LoVo (cell line): Measurements from ENCODE around the gene MELTF.

Source experiments
- DNase-seq: peaks from one replicate; pipeline ENCODE4 v3.0.0-alpha.2; 2016; ENCODE audit warnings: low spot score

MELTF gene

DNA sequence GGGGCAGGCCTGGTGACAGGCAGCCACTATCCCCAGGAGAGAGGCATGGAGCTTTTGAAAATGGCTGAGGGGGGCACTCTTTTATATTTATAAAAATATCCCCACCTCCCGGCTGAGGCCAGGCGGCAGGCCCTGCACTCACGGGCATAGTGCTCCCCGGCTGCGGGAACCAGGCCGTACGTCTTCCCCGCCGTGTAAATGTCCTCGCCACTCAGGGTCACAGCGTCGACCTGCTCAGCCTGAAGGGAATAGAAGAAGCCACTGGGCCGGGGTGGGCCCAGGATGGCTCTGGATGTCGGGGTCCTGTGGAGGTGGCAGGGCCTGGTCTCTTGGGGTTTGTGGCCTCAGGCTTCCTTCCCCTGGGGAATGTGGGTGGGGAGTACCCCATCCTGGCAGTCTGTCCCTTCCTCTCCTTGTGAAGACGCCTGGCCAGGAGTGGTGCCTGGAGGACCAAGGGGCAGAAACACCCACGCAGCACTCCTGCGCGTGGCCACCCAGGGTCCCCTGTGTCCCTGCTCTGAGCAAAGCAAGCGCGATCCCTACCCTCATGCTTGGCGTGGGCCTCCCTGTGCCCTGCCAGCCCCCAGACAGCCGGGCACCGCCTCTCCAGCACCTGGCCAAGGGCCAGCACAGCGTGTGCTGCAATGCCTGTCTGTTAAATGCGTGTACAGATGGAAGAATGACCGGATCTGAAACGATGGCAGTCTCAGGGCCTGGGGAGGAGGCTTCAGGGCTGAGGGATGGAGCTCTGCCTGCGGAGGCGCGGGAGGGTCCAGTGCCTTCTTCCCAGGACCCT, 18.9 kb downstream of the MELTF start:
- DNase-seq, result no peak

DNA sequence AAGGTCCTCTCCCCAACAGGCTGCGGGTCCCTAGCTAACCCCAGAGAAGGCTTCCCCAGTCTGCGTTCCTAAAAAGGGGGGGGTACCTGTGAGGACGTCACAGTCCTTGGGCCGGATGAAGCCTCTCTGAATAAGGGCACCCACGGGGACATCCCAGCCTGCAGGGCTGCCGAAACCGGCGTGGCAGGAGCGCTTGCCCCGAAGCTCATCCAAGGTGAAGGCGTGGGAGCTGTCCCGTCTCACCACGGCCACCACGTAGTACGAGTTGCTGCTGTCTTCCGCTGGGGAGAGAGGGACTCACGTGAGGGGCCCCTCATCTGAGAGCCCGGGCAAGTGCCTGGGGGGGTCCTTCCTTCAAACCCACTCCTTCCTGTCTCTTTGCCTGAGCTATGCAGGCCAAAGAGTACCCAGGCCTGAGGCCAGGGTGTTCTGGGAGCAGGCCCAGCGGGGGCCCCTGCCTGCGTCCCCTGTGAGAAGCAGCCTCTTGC, 20.0 kb downstream of the MELTF start:
- no peak for DNase-seq

DNA sequence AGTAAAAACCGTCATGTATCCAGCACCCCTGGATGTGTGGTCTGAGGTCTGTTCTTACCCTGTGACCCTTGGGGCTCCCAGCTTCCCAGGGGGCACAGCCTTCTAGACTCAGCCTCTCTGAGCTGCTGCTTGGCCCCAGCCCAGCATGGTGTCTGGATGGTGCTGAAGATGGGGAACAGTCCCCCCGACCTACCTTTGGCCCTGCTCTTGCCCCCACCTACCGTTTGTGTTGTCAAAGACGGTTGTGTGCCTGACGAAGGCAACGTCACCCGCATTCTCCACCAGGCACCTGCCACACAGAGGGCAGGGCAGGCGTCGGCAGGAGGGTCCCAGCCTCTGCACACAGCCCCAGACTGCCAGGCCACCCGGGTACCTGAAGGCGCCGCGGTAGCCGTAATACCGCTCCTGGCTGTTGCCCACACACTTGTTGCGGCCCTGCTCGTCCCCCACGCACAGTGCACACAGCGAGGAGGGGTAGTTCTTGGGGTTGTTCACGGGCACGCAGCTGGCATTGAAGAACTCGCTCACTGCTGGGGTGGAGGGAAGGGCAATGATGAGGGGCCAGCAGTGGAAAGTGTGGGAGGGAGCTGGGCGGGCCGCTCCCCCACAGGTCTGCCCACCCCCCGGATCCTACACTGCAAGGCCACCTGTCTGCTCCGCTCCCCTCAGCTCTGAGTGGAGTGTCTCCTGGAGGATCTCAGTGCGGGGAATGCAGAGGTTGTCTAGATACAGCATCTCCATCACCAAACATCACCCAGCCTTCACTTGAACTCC, 21.0 kb downstream of the MELTF start:
- DNase-seq, result no peak

DNA sequence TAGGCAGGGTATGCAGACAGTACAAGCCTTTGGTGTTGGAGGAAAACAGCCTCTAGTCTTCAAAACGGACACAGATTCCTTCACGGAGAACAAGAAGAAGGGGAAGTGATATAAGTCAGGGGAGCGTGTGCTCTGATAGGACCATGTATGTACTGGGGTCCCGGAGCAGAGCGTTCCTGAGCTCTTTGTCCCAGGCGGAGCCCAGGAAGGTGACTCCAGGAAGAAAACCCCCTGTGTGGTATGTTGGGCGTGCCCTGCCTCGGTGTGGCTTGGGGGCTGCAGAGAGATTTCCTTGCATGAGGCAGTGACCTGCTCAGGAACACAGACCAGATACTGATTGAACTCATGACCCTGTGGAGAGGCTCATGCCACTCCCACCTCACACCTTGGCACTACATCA, 21.7 kb downstream of the MELTF start:
- no peak for DNase-seq

DNA sequence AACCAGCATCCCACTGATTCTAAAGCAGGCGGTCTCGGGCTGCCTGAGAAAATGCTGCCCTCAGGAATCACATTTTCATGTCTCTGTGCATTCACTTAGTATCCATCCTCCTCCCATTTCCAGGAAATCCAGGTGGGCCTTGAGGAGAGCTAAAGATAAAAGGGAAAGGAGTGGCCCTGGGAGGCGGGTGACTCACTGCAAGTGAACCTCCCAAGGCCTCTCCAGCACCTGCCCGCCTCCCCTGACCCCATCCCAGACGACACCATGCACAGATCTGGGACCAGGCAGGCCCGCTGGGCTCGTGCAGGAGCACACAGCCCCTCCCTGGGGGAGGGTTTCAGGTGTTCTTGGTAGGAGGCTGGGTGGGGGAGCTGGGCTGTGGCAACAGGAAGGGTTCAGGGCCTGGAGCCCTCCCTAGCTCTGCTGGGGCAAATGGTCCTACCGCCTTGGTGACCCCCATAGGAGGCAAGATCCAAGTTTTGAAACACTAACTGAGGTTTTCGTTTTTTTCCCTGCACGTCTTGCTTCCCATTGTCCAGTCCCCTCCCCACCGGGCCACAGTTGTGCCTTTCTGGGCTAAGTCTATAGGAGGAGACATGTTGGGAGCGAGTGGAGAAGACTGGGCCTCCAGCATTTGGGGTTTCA, 22.2 kb downstream of the MELTF start:
- no peak for DNase-seq

DNA sequence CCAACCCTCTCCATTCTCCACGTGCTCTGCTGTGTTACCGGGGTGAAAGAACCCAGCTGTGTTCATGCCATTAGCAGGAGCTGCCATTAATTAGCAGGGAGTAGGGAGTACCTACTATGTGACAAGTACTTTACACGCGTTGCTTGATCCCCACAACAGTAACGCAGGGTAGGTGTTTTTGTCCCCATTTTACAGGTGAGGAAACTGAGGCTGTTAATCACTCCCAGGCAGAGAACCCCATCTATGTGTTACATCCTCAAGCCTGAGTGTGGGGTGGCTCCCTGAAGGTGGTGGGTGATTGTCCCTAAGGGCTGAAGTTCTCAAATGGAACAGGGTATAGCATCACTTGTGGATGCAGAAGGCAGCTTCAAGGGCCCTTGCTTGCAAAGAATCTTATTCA, 22.8 kb downstream of the MELTF start:
- no peak for DNase-seq

DNA sequence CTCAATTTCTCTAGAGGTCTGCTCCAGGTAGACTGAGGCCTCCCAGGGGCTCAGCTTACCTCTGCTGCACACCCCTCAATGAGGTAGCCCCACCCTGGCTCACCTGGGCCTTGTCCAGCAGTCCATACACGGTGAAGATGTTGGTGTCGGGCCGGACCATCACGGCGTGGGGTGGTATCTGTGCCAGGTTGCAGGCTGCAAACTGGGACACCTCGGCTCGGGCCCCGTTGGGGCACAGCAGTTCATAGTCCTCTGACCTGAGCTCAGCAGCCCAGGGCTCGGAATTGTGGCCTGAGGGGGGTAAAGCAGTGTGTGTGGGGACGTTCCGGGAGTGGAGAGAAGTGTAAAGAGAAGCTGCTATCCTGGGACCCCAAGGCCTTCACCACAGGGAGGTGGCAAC, 23.2 kb downstream of the MELTF start:
- no peak for DNase-seq

DNA sequence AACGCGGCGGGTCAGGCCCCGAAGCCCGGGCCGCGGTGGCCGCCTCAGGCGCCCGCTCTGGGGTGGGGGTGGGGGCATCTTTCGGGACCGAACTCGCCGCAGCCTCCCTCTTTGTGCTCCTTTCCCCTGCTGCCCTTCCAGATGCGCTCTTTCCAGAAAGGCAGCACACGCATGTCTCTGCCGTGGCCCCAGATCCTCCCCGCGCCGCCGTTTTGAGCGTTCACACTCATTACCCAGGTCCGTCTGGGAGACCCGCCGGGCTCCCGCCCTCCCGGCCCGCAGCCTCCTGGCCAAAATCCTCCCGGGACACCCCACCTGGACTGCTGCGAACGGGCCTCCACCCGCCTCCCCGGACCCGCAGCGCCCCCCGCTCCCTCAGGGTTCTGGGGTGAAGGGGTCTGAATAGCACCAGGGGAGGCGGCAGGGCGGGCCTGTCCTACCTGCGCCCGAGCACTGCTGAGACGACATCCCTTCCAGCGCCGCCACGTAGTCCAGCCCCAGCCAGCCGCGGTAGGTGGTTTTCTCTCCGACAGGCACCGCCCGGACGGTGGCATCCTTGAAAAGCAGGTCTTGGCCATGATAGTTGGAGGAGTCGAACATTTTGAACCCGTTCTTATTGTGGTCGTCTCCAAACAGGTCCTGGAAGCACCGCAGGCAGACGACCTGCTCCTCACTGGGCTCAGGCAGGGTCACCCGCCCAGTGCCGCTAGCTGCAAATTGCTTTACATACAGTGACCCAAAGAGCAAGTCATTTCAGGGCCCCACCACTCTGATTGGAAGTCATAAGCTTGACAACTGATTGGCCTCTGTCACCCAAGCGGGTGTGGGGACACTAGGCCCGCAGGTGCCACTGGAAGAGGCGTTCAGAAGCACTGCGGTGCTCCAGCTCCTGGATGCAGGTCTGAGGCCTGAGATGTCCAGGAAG, 25.9 kb downstream of the MELTF start:
- peak; percentile 24 for DNase-seq

DNA sequence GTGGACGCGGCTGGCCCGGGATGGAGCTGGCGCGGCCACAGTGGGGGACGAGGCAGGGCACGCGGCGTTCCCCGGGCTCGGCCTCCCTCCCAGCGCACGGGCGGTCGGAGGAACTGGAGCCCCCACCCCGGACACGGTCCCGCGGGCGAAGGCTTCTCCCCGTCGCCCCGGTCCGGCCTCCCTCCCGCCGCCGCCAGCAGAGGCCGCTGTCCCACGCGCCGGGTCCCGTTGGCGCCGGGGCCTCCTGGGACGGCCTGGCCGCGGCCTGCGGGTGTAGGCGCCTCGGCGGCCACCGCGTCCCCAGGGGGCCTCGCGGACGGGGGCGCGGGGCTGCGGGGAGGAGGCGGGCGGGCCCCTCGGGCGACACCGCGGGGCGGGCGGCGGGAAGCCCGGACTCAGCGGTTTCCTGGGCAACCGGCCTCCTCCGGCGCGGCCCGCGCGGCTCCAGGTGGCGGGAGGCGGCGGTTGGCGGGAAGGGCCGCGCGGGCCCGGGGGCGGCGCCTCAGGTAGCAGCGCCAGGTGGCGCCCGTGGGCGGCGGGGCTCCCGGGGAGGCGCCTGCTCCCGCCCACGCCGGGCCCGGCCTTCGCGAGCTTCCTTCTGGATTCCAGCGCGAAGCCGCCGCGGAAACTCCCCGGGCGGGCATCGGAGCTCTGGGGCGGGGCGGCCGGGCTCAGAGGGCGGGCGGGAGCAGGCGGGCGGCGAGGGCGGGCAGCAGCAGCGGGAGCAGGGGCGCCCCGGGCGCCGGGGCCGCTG, 26.7 kb downstream of the MELTF start:
- DNase-seq, result peak; percentile 88

DNA sequence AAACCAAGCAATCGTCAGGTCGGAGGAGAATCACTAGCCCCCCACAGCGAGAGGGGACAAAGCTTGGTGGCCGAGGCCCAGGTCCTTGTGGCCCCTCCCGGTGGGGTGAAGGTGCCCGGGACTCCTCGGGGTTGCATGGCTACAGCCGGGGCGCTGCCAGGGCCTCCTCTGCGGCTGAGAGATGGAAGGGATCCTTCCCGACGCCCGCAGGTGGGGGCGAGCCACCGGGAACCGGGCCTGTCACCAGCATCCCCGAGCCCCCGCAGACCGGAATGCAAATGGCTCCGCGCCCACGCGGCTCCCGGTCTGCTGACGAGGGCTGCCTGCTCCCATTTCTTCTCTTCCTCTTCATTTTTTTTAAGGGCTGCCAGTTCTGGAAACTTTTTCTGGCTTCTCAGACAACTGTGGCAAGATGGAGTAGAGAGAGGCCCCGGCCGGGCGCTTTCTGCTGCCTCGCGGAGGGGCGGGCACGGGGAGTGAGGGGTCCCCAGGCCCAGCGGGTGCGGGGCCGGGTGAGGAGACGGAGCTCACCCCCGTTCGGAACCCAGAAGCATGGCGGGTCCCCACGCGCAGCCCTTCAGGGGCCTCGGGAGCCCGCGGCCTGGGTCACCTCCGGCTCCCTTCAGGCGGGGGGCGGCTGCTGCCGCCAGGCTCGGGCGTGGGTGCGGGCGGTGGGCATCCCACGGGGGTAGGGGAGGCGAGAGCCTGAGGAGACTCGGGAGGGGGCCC, 27.5 kb downstream of the MELTF start:
- no peak for DNase-seq

DNA sequence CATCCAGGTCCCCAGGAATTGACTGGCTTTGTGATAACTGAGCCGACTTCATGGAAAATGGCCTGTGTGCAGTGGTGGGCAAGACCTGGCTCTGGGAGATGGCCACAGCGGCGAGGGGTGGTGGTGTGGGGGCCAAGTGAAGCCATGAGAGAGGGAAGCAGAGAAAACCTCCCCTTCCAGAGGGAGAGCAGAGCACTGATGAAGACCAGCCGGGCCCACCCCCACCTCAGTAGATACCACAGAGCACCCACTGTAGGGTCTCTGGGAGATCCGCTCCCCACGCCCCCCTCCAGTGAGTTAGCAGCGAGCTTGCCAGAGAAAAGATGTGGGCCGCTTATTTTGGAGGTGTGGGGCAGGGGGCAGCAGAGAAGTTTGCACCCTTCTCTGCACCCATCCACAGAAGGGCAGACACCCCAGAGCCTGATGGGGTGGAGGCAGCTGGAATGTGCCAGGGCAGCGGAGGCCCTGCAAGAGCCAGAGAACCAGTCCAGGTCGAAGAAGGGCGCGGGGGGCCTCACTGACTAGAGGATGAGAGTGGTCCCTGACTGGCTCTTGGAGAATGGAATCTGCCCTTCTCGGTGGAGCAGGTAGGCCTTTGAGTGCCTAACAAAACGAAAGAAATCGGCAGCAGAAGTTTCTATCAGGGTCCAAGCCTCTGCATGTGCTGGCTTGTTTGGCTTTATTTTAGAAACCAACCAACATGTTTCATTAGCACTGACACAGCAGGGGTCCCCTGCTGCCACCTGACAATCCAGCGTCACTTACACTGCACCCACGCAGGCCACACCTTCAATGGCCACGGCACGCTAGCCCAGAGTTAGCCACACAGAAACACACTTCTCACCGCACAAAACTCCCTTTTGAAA, 28.3 kb downstream of the MELTF start:
- no peak for DNase-seq

DNA sequence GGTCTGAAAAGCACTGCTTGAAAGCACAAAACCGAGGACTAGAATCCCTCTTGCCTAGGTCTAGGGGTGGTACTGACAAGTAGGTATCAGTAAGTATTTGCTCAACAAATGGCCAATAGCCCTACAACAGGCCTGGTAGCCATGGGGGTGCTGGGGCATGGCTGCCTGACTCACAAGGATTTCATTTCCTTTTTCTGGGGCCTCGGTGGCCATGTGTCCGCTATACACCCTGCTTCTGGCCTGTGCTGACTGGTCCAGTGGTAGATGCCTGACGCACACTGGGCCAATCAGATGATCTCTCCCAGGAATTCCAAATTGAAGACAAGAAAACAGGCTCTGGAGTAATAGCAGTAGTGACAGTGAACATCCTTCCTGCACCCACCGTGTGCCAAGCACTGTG, 29.4 kb downstream of the MELTF start:
- no peak for DNase-seq

DNA sequence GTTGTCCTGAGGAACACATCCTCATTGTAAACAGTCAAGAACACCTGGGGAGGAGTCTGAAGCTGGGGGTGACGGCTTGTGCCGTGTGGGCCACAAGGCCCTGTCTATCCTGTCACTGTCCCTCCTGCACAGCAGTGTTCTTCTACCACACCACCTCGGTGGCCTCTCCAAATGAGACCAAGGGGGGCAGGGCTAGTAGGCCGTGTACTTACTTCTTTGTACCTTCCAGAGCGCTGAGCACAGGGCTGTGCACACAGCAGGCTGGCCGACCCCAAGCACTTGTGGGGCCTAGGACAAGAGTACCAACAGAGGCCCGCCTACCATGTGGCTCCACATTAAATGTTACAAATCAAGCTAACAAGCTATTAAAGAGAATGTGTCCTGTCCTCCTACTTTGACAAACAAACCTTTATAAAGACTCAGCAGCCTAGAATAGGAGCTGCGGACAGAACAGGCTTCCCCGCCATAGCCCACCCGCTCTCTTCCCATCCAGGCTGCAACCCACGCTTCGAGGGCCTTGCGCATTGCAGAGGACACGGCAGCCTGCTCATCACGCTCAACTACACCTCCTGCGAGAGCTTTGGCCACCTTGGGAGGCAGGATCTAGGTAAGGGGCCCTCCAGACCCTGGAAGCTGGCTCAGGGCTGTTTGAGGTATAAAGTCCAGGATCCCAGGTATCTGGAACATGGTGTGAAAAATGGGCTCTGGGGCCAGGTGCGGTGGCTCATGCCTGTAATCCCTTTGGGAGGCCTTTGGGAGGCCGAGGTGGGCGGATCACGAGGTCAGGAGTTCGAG, 30.5 kb downstream of the MELTF start:
- no peak for DNase-seq

DNA sequence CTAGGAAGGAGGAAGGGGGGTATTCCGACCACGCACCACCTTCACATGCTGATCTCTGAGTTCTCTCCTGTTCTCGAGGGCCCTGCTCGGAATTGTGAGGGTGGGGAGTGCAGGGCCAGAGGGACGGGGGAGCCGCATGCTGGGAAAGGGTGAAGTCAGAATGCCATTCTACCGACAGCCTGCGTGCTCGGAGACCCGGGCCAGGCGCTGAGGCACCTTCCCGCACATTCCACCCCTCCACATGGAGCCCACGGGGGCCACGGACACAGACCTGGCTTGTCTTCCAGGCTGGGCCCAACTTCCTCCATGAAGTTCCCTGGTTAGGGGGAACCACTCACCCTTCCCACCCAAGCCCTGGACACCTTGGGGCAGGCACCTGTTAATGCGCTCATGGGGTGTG, 32.3 kb downstream of the MELTF start:
- no peak for DNase-seq

DNA sequence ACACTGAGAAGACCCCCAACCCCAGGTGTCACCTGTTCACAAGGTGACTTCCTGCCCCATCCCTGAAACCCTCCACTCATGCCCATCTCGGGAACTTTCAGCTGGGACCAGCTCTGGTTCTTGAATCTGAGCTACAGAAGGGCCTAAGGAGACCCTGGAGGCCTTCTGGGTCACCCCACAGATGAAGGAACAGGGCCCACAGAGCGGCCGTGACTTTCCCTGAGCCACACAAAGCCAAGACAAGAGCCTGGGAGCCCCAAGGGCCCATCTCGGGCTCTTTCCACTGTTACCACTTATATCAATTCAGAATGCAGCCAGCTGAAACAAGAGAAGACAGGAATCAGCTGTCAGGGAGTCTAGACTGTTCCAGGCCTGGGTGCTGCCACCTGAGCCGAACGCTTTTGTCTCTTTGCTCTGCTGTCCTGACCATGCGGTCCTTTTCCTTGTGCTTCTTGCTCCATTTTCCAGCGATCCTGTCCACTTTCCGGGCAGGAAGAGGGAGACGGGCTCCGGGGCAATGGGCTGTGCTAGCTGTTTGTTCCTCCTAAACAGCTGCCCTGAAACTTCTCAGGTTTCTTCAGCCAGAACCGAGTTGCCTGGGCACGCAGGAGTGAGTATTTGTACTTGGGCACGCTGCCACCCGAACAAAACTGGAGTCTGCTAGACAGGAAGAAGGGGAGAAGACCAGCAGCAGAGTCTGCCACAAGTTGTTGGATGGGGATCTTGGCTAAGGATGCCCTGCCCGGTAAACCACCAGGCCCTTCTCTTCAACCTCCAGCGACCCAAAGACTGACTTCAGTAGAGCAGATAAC, 33.0 kb downstream of the MELTF start:
- no peak for DNase-seq

DNA sequence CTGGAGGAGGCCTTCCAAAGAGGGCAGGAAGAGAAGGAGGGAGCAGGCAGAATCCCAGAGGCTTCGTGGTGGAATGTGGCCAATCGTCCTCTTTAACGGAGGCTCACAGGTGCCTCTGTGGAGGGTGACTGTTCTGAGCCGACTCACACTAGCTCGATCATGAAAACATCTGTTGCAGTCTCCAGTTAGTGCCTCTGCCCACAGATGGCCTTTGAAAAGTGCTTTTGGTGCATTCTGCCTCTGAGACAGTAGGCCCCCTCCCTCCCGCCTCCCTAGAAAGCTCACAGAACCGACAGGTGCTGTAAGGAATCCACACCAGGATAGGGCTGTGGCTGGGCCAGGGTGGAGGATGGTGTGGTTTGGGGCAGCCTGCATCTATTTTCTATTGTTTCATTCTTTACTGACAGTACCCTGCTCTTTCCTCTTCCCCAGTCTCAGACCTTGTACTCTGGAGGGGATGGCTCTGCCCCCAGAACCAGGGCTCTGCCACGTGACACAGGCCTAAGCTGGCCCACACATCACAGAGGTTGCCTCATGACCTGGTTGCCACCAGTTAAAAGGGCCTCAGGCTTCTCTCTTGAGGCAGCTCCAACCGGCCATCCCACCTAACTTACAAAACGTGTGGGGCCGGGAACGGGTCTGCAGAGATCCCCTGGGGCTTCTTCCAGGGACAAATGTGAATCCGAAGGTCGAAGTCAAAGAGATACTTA, 33.8 kb downstream of the MELTF start:
- no peak for DNase-seq

DNA sequence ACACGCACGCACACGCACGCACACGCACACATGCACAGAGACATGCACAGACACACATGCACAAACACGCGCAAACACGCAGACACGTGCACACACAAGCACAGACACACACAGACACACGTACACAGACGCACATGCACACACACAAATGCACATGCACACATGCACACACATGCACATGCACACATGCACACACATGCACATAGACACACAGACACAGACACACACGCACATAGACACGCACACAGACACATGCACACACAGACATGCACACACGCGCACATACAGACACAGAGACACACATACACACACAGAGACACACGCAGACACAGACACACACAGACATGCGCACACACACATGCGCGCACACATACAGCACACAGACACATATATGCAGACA, 34.6 kb downstream of the MELTF start:
- no peak for DNase-seq
